Ecto neural progenitor cell (in vitro differentiated cells): ENCODE results near the gene IFT57.

ENCODE experiments used
- DNase-seq: peaks from one replicate; pipeline ENCODE4 v3.0.0-alpha.2; 2018; ENCODE audit warnings: low spot score

Gene IFT57

DNA sequence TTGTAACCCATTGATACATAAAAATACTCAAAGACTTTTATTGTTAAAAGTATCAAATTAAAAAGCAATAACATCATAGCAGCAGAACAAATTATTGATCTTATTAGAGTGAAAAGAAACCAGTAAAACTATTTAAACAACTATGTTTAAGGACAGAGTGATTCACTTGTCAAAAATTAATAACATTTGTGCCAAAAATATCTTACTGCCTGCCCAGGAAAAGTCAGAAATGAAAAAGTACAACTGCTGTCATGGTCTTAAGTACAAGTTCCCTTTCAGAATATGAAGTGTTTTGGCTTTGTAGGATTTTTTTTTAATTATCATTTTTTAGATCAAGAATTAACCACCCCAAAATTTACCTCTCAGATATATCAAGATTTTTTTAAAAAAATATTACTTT is 3.4 kb downstream of the IFT57 start:
- no peak for DNase-seq

DNA sequence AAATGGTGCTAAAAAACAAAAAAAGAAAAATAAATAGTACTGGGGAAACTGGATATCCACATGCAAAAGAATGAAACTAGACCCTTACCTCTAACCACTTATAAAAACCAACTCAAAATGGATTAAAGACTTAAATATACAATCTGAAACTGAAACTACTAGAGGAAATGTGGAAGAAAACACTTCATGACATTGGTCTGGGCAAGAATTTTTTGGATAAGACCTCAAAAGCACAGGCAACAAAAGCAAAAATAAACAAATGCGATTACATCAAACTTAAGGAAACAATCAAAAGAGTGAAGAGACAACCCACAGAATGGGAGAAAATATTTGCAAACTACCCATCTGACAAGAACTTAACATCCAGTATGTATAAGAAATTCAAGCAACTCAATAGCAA is 6.4 kb downstream of the IFT57 start:
- no peak for DNase-seq

DNA sequence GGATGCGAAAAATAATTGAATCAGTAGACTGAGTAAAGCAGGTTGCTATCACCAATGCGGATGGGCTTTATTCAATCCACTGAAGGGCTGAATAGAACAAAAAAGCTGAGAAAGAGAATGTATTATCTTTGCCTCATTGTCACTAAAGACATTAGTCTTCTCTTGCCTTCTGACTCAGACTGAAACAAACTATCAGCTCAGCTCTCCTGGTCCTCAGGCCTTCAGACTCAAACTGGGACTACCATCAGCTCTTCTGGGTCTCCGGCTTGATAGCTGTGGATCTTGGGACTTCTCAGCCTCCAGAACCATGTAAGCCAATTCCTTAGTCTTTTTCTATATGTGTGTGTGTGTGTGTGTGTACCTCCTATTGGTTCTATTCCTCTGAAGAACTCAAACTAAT is 12.6 kb downstream of the IFT57 start:
- no peak for DNase-seq

DNA sequence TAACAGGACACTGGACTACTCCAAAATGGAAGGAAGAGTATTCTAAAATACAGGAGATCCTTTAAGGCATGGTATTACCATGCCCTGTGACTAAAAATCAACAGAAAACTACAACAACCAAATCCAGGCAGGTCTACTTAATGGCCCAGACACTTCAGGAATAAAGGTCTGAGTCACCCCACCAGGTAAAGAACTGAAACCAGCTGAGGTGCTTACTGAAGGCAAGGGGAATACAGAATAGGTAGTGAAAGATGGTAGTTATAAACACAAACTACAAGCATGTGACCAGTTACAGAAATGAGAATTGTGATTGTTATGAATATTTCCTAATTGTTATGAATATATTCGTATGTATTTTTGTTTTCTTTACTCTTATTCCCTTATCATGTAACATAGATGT is 13.4 kb downstream of the IFT57 start:
- DNase-seq = no peak

DNA sequence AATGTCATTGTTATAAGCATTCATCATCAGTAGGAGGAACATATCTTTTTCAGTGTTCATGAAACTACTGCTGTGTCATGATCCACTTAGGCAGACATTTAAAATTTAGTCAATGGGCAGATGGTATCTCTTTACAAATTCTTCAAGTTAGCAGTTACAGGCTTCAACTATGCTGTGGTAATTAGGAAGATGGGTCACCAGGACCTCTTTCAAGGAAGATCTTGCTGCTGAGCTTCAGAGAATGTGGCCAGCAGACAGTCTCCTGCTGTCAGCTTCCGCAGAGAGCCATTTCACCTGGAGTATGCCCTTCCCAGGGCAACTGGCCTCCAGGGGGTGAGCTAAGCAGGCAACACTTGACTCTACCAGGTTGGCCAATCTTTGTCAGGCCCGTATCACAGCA is 19.4 kb downstream of the IFT57 start:
- DNase-seq = no peak

DNA sequence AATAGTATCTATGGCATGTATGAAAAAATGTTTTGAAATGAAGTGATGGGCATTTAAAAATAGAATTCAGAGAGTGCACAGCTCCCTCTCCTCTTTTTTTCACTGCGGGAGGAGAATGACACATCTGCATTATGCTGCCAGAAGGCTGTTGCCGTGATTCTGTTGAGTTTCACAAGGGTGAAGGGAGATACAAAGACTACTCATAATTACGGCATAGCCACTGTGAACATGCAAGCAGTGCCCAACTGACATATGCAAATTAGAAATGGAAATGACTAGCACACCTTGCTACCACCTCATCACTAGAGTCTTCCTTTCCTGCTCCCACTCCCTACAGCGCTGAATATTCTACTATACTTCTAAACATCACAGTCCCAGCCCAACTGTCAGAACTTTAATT is 20.1 kb downstream of the IFT57 start:
- DNase-seq = no peak

DNA sequence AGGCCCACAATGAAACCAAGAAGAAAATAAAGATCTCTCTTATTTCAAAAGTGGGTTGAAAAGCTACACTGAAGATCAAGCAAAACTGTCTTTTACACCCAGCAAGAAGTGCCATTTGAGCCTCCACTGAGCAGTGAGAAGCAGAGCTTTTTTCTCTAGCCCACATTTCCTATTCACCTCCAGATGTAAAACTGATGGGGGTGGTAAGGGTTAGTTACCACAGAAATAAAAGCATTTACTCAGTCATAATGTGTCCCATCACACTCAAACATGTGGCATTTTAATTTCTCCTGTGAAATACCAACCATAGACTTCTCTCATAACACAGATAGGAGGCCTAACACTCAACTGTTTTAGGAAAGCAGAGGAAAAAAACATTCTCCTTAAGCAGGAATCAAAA is 21.0 kb downstream of the IFT57 start:
- no peak for DNase-seq

DNA sequence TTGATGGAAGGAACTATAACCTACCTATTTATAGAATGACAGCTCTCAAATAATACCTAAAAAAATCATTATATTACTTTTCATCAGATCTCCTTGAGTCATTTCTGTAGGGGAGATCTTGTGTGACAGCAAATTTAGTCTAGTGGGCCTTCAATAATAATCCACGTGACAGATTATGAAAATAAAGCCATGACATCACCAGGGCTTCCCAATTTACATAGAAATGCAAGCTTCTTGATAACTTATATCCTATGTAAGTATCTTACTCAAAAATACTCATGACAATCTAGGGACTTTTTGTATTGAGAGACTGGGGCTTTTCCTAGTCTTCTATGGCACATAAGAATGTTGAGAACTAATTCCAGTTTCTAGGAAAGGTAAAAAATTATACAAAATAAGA is 21.6 kb downstream of the IFT57 start:
- DNase-seq = no peak

DNA sequence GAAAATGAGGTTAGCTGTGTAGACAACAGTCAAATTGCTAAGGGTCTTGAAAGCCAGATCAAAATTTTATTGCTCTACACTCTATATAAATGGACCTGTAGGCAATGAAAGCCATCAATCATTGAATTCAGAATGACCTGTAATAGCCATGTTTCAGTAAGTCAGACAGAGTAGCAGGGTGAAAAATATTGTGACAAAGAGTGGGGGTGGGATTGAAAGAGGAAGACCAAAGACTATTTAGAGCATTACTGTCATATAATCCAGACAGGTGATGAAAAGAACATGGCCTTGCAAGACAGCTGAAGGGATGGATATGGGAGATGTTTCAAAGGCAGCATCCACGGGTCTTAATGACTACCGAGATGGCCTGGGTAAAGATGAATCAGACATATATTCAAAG is 22.2 kb downstream of the IFT57 start:
- no peak for DNase-seq

DNA sequence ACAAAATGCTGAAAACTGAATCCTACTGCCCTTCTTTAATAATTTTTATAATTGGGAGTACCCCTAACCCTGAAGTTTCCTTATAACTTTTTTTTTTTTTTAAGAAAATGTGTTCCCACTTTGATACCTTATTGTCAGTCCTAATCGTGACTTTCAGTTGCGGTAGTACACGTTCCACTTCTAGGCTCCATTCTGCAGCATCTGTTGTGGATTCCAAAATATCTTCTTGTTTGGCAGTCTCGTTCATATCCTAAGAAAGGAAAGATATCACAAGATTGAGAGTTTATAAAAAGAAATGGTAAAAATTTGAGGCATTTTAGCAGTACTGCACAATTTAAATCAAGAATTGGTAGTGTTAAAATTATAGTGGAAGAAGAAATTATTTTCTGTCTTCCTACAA is 30.8 kb downstream of the IFT57 start:
- DNase-seq = no peak

DNA sequence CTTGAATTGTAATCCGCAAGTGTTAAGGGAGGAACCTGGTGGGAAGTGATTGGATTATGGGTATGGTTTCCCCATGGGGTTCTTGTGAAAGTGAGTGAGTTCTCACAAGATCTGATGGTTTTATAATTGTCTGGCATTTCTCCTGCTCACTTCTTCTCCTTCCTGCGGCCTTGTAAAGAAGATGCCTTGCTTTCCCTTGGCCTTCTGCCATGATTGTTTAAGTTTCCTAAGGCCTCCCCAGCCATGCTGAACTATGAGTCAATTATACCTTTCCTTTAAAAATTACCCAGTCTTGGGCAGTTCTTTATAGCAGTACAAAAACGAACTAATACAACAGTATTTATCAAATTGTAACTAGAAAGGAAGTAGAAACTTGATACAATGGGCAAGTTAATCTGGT is 31.9 kb downstream of the IFT57 start:
- DNase-seq = no peak

DNA sequence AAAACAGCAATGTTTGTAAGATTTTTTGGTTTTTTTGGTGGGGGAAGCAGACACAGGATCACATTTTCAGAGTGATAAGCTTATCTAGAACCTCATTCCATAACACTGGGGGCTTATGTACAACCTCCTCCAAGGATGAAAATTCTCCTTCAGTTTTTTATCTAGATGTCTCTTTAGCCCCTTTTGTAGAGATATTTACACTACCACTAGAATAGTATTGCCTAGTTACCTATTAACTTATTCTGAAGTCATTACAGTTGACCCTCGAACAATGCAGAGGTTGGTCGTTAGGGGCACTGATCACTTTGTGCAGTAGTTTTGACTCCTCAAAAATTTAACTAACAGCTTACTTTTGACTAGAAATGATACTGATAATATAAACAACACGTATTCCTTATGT is 32.8 kb downstream of the IFT57 start:
- no peak for DNase-seq

DNA sequence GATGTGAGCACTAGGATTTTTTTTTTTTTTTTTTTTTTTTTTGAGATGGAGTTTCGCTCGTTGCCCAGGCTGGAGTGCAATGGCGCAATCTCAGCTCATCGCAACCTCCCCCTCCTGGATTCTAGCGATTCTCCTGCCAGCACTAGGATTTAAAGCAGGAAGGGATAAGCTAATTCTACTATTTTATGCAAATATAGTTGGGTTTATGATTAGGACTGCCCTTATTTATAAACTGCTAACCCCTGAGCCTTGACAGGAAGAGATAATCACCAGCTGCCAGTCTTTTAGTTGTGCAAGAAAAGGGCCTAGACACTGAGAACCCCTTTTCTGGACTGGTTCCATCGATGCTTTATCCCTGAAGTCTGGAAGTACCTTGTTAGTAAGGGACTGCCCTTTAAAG is 36.7 kb downstream of the IFT57 start:
- DNase-seq = no peak

DNA sequence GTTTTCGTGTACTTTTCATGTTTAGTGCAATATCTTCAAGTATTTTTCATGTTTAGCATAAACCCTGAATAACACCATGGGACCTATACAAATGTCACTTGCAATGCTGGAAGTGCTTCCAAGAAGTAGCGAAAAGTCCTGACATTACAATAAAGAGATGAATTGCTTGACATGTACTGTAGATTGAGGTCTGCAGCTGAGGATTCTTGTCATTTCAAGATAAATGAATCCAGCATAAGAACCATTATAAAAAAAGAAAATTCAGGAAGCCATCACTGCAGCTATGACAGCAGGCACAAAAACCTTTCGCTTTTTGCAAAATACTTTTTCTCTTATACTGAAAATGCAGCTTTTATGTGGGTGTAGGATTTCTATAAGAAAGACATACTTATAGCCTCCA is 37.4 kb downstream of the IFT57 start:
- DNase-seq = no peak

DNA sequence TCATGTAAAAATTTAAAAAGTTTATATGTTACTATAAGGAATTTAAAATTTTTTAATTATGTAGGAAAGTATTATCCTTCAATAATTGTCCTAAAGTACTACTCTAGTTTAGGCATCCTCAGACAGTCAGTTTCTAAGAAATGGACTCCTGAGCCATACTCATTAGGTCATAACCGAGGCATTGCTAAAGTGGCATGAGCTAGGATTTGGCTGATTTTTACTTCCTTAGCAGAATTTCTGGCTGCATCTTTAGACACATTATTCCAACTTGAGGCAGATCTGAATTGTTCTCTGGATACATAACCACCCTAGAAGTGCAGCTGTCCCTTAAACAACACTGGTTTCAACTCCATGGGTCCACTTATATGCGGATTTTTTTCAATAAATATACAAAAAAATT is 38.3 kb downstream of the IFT57 start:
- DNase-seq = no peak

DNA sequence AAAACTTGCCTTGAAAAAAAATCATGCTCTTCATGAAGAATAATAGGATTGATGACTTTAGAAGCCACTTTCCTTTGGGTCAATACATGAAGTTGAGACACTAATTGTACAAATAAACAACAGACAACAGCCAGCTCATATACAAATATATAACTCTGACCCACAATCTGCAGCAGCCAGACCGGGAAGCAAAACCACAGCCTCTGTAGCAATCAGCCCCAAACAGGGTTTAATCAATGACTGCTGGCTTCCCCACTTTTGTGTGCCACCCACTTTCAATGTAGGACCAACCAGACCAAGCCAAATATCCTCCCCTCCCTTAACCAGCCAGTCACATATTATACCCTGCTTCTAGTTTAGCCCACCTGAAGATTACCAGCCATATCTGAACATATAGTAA is 39.0 kb downstream of the IFT57 start:
- no peak for DNase-seq

DNA sequence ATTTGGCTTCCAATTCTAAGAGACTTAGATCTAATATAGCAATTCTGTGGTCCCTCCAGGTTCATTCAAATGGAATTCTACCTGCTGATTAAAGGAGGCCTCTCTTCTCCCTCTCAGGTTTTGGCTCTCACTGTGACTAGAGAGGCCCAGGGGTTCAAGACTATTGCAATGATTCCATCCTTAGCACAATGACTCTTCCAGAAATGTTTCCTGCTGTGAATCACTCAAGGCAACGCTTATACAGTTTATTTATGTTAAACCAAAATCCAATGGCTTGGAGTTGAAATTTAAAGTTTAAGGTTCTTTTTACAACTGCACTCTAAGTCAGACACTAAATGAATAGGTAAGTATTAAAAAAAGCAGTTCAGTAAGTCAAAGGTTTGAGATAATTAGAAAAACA is 39.9 kb downstream of the IFT57 start:
- DNase-seq = no peak

DNA sequence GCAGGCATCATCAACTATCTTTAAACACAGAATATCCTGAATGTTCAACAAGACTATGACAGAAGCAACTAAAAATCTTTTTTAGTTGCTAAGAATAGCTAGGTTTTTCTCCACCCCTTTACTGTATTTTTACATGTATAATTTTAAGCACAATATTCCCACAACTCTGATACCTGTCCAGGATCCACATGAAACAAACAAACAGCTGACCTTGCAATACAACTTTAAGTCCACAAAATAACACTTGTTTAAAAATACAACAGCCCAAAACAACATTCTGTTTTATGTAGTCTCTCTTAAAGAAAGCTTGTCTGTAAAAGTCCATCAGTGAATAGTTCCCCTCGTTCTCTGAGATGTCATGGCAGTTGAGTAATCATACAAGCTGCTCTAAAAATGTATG is 41.1 kb downstream of the IFT57 start:
- no peak for DNase-seq

DNA sequence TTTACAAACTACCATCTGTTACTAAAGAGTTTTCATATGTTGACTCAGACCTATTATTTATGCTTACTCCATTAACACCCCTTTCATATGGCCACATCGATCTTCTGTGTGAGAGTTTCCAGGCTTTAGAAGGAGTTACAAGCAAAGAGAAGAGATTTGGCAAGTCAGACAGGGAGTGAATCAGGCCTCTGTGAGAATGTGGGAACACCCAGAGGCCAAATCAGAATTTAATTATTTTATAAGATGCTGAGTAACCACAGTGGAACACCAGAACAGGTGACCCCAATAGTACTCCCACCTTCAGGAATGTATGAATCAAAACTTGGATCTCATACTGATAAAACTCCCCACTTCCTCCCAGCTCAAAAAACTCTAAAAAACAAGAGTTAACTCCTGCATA is 42.0 kb downstream of the IFT57 start:
- no peak for DNase-seq

DNA sequence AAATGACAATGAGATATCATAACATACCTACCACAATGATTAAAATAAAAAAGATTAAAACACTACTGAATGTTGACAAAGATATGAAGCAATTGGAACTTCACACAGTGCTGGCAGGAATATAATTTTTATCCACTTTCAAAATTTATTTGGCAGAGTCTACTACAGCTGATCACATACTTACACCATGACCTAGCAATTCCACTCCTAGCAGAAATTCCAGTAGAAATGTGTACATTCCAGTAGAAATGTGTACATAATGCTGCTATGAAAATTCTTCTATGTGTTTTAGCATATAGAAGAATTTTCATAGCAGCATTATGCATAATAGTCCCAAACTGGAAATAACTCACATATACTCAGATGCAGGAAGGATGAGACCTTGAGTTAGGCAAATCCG is 43.5 kb downstream of the IFT57 start:
- no peak for DNase-seq

DNA sequence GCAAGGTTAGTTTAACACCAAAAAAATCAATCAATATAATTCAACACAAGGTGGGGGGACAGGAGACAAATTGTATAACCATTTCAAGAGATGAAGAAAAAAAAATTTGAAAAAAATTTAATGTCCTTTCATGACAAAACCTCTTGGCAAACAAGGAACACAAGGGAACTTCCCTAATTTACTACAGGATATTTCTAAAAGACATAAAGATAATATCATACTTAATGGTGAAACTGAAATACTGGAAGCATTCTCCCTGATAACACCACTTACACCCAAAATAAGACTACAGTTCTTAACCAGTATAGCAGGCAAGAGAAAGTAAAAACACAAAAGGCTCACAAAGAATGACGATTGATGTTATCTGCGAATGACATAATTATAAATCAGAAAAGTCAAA is 44.7 kb downstream of the IFT57 start:
- DNase-seq = no peak

DNA sequence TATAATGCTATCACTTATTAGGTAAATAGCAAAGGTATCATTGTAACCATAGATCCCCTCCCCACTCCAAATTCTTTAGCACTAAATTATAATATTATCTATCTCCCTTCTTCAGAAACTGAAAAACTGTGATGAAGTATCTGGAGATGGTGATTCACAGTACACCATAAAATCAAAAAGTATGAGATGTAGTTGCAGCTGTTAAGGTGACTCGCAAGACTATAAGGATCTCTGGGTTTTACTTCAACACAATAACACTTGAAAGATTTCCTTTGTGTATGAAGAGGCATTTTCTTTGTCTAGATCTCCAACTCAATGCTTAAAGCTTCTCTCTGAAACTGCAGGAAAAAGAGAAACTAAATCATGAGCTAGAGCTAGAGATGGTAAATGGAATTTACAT is 46.9 kb downstream of the IFT57 start:
- no peak for DNase-seq

DNA sequence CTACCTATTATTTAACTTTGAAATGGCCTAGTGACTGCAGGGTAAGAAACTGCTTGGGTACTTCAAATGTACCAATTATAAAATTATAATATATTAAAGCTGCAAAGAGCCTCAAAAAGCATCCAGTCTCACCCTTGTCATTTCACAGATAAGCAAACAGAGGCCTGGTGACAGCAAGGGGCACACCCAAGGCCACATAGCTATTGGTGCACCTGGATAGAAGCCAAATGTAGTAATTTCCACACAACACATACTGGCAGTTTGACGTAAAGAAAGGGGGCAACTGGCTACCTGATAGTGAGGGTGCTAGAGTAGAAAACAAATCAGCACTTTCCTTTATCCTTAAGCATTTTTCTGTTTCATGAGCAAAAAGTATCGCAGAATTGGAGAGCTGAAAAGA is 51.1 kb downstream of the IFT57 start:
- no peak for DNase-seq

DNA sequence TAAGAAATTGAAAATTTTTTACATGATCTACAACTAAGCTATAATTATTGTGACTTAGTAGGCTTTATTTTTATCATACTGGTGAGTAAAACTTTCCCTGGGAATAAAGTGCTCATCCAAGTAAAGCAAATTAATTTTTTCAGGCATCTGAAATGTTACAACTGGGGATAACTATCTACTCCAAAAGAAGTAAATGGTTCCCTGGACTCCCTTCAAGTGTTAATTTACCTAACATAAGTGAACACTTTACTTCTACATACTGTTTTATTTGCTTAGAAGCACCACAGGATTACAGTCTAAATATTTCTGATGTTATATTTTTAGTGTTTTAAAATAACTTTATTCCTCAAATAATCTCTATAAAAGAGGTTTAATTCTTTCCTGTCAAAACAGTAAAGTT is 57.8 kb downstream of the IFT57 start:
- DNase-seq = no peak

DNA sequence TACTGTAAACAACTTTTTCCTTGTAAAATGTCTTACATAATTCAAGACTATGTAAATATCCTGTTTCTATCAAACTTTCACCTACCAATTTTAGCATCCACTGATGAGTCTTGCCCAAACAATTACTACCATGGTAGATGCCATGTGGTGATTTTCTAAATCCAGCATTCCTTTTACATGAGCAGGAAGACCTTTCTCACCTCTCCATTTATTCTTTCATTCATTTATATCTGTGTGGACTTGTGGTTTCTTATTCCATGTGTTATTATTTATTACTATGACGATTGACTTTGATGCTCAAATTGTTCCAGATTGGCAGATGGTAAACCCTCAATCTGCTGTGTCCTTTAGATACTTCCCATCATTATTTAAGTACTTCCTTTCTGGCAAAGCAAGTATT is 62.4 kb downstream of the IFT57 start:
- no peak for DNase-seq

DNA sequence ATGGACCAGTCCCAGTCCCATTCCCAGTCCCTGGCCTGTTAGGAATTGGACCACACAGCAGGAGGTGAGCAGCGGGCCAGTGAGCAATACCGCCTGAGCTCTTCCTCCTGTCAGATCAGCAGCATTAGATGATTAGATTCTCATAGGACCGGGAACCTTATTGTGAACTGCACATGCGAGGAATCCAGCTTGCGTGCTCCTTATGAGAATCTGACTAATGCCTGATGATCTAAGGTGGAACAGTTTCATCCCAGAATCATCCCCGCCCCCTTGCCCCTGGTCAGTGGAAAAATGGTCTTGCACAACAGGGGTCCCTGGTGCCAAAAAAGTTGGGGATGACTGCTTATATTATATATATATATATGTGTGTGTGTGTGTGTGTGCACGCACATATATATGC is 63.1 kb downstream of the IFT57 start:
- no peak for DNase-seq
